ENCODE results near the gene KRT23. TPM values are rescaled to one million over a fixed set of nuclear protein-coding genes. Genes with fewer than 3 reads are reported as not detected.

Gene KRT23
- total and polyA plus RNA-seq, 12 donors = 0.03 TPM; not detected in 11

DNA sequence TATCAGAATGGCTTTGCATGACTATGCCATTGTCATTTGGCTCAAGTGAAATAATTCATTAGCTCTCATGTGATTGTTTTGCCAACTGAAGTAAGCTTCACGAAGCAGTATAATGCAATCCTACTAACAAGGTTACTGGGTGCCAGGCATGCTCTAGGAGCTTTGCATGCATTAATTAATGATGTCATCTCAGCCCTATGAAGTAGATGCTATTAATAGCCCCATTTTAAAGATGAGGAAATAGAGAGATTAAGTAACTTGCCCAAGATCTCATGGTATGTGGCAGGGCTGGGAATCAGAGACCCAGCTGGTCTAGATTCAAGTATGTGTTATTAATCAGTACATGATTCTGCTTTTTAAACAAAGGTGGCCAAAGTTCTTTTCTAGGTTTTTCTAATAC, 15.2 kb upstream of the KRT23 start:
- no peaks in the 10 kb centered on the region for H3K36me3 ChIP-seq (replicated peaks in 1 of 2)
- no peaks in the 10 kb centered on the region for H3K4me1 ChIP-seq (replicated peaks in 1 of 2)
- peaks cover 4% of the 10 kb centered on the region for H3K27me3 ChIP-seq
- no peak overlapping the region for H3K27ac ChIP-seq
- no peaks in the 10 kb centered on the region for H3K9me3 ChIP-seq (replicated peaks in 1 of 3)
- intact Hi-C loops (cut with DNase I) = loop anchor here in 1 of 2 donors (10.0 kb wide), 1 partner anchor 382 kb away; no protein-coding TSS in a partner anchor
- no peak for TF ChIP-seq POLR2A (IDR thresholded peaks at IDR 0.05)
- TF ChIP-seq, protein P1, sequence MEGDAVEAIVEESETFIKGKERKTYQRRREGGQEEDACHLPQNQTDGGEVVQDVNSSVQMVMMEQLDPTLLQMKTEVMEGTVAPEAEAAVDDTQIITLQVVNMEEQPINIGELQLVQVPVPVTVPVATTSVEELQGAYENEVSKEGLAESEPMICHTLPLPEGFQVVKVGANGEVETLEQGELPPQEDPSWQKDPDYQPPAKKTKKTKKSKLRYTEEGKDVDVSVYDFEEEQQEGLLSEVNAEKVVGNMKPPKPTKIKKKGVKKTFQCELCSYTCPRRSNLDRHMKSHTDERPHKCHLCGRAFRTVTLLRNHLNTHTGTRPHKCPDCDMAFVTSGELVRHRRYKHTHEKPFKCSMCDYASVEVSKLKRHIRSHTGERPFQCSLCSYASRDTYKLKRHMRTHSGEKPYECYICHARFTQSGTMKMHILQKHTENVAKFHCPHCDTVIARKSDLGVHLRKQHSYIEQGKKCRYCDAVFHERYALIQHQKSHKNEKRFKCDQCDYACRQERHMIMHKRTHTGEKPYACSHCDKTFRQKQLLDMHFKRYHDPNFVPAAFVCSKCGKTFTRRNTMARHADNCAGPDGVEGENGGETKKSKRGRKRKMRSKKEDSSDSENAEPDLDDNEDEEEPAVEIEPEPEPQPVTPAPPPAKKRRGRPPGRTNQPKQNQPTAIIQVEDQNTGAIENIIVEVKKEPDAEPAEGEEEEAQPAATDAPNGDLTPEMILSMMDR (IDR thresholded peaks at IDR 0.05) = no peak
- DNase-seq = no peak
- 45 to 72% (median 53%) methylated on average over 1 of the region's 1 CpG for WGBS, 4 donors
- H3K4me3 ChIP-seq = no peak overlapping the region

DNA sequence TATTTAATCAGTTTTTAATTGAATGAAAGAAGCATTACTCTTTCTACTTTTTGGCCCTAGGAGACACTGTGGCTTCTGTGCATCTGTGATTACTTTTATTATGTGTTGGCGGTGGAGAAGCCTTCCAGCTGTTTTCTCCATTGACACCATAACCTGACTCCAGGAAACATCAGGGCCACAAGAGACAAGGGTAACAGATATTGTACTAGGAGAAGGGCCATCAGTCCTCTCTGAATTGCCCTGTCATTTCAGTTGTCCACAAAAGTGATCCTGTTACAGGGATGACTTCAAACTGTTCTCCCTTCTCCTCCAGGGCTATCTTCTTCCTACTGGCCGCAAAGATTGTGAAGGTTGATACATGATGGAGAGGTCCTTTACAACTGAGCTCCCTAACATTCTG, 14.7 kb upstream of the KRT23 start:
- TF ChIP-seq, protein P1 (IDR thresholded peaks at IDR 0.05) = no peak
- no peak for TF ChIP-seq POLR2A (IDR thresholded peaks at IDR 0.05)

DNA sequence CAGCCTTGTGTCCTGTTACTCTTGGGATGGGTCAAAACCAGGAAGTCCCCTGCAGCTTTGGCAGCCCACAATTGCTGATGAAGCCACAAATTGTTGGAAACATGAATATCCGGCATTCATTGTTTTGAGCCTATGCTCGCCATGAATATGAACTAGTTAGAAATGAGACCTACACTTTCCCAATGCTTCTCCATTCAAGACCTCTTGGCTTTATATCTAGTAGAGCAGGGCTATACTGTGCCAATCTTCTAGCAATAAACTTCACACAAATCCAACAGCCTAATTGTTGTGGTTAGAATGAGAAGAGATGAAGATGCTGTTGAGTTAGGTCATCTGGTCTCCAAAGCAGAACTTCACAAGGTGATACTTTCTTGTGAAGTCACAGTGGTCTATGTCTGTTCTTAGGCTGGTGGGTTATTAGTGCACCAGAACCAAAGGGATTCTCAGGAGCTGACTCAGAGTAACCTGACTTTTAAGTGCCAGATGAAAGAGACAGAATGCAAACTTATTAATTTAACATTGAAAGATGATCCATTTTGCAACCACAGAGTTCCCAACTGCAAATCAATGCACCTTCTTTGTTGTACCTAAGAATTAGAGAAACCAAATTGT, 13.7 kb upstream of the KRT23 start:
- intact Hi-C loops (cut with DNase I) = loop anchor here in 1 of 2 donors (10.0 kb wide), 1 partner anchor 384 kb away; no protein-coding TSS in a partner anchor
- 93 to 97% (median 94%) methylated on average over 2 of the region's 2 CpGs for WGBS, 4 donors
- Histone ChIP-seq H3K27me3 (peaks cover 6% of the 10 kb centered on the region), H3K27ac (no peak overlapping the region), H3K4me1 (replicated peaks in 1 of 2) (no peaks in the 10 kb centered on the region), H3K4me3 (no peak overlapping the region), H3K9me3 (replicated peaks in 1 of 3) (no peaks in the 10 kb centered on the region), H3K36me3 (replicated peaks in 1 of 2) (no peaks in the 10 kb centered on the region)
- no peak for DNase-seq
- TF ChIP-seq, protein P1 (IDR thresholded peaks at IDR 0.05) = no peak
- no peak for TF ChIP-seq POLR2A (IDR thresholded peaks at IDR 0.05)

More for the DNA sequence above, 14.7 kb upstream of the KRT23 start:
- intact Hi-C loops (cut with DNase I) = loop anchor here in 1 of 2 donors (10.0 kb wide), 1 partner anchor 383 kb away; no protein-coding TSS in a partner anchor
- Histone ChIP-seq H3K27ac (no peak overlapping the region), H3K36me3 (replicated peaks in 1 of 2) (no peaks in the 10 kb centered on the region), H3K9me3 (replicated peaks in 1 of 3) (no peaks in the 10 kb centered on the region), H3K4me3 (no peak overlapping the region), H3K4me1 (replicated peaks in 1 of 2) (no peaks in the 10 kb centered on the region), H3K27me3 (peaks cover 6% of the 10 kb centered on the region)
- WGBS, 4 donors = 86 to 94% (median 87%) methylated on average over 2 of the region's 2 CpGs
- DNase-seq = no peak

DNA sequence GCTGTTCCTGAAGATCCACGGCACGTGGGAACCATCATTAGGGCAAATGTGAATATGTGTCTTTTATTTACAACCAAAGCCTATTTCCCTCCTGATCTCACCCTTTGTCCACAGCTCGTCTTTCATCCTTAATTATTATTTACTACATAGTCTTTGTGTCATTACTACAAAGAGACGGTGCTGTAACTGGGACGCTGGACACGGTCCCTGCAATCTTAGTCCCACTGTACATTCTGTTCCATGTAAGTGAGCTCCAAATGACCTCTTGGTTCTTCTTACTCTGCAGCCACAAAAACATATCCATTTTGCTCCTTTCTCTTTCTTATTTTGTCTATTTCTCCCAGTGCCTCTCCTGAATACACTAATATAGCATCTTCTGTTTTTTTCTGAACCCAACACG, 12.7 kb upstream of the KRT23 start:
- Histone ChIP-seq H3K27ac (no peak overlapping the region), H3K4me1 (replicated peaks in 1 of 2) (no peaks in the 10 kb centered on the region), H3K4me3 (no peak overlapping the region), H3K27me3 (peaks cover 6% of the 10 kb centered on the region), H3K36me3 (replicated peaks in 1 of 2) (no peaks in the 10 kb centered on the region), H3K9me3 (replicated peaks in 1 of 3) (no peaks in the 10 kb centered on the region)
- no peak for DNase-seq
- intact Hi-C loops (cut with DNase I) = loop anchor here in 1 of 2 donors (10.0 kb wide), 1 partner anchor 385 kb away; no protein-coding TSS in a partner anchor
- WGBS, 4 donors = 67 to 77% (median 74%) methylated on average over 7 of the region's 7 CpGs
- TF ChIP-seq, protein P1 (IDR thresholded peaks at IDR 0.05) = no peak
- TF ChIP-seq POLR2A (IDR thresholded peaks at IDR 0.05) = no peak
